NCI-H1436 (cell line): ENCODE results near the gene CAMP.
A peak's percentile ranks its signal among the peaks of the same experiment; 100 is the strongest.
"Not testable (repeated sequence)": the region's sequence is repeated elsewhere in the genome, so short reads cannot be mapped to it uniquely, and the experiment has no call there.

Experiments
- DNase-seq: peaks from one replicate; lab custom pipeline; 2025; lab: John Stamatoyannopoulos, UW

Gene CAMP

GRCh38 chr3:48256557-48256956 is 33.3 kb downstream of the CAMP start:
- no peak for DNase-seq

- no peak for DNase-seq
These were observed 35.2 kb downstream of the CAMP start for GRCh38 chr3:48258530-48258929.

- DNase-seq: no peak
These were observed 44.5 kb downstream of the CAMP start for GRCh38 chr3:48267782-48268181.

GRCh38 chr3:48268381-48268935 is 45.2 kb downstream of the CAMP start:
- DNase-seq: peak; percentile 8

GRCh38 chr3:48268936-48269561 is 45.8 kb downstream of the CAMP start:
- no peak for DNase-seq

GRCh38 chr3:48269592-48269991 is 46.3 kb downstream of the CAMP start:
- DNase-seq: no peak

GRCh38 chr3:48270306-48270705 is 47.0 kb downstream of the CAMP start:
- DNase-seq: no peak

- DNase-seq: not testable (repeated sequence)
These were observed 47.9 kb downstream of the CAMP start for GRCh38 chr3:48271223-48271622.

- DNase-seq: no peak
These were observed 48.6 kb downstream of the CAMP start for GRCh38 chr3:48271763-48272498.

- peak; percentile 22 for DNase-seq
These were observed 50.4 kb downstream of the CAMP start for GRCh38 chr3:48273594-48274211.

- no peak for DNase-seq
These were observed 51.2 kb downstream of the CAMP start for GRCh38 chr3:48274452-48274851.
